GM21723 (cell line): Measurements from ENCODE around the gene WNT9A.

Experiments
- ATAC-seq: cut with Tn5 transposase; IDR thresholded peaks from one replicate; pipeline ENCODE4 v1.9.1; 2021; ENCODE audit warnings: mild to moderate bottlenecking, moderate library complexity; ENCODE audit not compliant: unreplicated experiment

The WNT9A gene

GRCh38 chr1:227924833-227925574 lies 22.7 kb downstream of the WNT9A start:
- ATAC-seq, result no peak

DNA sequence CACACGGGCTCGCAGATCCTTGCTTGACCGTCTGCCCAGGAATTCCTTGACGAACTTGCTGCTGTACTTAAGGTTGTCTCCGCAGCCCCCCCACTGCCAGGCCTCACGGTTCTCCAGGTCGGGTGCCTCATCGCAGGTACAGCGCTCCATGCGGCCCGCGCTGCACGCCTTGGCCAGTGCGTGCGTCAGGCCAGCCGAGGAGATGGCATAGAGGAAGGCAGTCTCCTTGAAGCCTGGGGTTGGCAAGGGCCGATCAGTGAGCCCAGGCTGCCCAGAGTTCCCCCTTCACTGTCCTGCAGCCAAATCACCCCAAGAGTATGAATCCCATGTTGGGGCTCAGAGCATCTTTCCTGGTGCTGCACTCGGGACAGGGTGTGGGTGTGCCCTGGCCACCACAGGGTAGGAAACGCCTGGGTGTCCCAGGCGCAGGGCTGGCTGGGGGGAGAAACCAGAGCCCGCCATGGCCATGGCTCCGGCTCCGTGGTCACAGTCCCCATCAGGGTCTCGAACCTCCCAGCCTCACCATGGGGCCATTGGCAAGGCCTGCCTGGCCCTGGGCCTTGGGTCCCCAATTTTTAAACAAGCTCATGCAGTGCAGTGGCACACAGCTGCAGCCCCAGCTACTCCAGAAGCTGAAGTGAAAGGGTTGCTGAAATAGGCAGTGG lies 23.4 kb downstream of the WNT9A start:
- ATAC-seq, result no peak

DNA sequence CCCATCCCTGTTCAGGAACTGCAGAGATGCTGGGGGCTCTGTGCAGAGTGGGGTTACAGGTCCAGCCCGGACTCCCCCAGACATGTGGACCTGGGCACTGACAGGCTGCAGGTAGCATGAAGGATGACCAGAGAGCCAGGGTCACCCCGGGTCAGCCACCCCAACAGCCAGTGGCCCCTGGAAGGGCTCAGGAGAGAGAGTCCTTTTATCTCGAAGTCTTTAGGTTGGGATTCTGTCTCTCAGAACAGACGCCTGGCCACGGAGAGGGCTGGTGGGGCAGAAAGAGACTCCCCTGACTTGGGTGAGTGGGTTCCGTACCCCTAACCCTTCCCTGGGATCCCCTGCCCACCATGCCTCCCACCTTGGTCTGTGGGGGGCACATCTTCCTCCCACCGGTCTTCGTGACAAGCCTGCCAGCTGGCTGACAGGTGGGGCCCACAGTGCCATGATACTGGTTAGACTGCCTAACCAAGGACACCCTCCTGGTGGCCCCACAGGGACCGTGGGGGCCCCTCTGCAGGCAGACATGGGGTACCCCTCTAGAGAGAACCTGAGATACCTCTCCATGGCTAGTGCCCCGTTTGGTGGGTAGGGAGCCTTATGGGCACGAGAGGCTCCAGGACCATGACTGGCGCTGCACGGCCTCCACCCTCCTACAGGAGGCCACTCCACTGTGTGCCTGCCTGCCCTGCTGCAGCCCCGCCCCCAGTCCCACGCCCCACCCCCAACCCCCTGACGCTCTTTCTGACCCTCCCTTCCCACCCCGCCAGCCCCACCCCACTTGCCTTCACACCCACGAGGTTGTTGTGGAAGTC lies 24.2 kb downstream of the WNT9A start:
- ATAC-seq, result no peak

DNA sequence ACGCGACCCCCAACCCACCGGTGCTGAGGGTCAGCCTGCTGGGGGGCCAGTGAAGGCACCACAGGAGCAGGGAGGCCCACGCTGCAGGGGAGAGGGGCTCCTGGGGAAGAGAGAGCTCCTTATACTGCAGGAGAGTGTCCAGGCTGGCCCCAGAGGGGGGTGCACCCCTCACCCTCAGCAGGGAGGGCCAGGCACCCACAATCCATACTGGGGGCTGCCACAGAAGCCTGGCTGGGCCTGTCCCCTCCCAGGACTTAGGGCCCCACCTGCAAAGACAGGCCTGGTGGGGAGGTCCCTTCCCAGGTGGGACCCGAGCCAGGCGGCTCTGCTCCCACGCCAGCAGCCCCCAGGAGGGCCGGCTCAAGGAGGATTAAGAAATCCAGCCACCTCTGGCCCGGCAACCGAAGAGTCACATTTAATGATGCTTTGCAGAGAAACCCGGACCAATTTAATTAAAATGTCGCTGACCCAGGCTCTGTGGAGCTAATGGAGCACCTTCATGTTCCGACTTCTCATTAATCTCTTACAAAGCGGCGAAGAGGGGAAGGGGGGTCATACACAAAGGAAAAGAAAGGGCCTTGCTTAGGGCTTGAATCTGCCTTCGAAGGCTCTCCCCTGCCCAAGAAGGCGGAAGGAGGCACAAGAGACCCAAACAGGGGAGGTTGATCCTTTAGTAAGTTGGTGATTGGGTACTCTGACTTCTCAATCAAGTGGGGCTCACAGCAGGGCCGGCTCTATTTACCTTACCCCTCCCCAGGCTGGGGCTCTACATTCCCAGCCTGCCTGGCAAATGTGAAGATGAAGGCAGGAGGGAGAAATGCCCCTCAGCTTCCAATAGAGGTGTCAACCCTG lies 25.0 kb downstream of the WNT9A start:
- ATAC-seq, result no peak

- no peak for ATAC-seq
Observed at GRCh38 chr1:227921461-227922185, 26.1 kb downstream of the WNT9A start.

- no peak for ATAC-seq
Observed at GRCh38 chr1:227920896-227921295, 26.8 kb downstream of the WNT9A start.

- ATAC-seq, result no peak
Observed at GRCh38 chr1:227920426-227920825, 27.3 kb downstream of the WNT9A start.

- no peak for ATAC-seq
Observed at GRCh38 chr1:227919906-227920305, 27.8 kb downstream of the WNT9A start.

- ATAC-seq, result no peak
Observed at GRCh38 chr1:227918736-227919135, 29.0 kb downstream of the WNT9A start.

DNA sequence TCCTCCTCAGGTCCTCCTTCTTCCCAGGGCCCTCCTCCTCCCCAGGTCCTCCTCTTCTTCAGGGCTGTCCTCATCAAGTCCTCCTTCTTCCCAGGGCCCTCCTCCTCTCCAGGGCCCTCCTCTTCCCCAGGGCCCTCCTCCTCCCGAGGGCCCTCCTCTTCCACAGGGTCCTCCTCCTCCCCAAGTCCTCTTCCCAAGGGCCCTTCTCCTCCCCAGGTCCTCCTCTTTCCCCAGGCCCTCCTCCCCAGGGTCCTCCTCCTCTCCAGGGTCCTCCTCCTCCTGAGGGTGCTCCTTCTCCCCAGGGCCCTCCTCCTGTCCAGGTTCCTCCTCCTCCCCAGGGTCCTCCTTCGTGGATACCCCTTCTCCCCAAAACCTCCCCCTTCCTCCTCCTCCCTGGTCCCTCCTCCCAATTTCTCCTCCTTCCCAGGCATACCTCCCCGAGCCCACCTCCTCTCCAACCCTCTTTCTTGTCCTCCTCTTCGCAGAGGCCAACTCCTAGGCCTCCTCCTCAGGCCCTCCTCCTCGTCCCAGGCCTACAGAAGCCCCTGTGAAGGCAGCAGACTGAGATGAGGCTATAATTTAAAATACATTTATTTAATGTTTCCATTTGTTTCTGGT lies 29.5 kb downstream of the WNT9A start:
- no peak for ATAC-seq

DNA sequence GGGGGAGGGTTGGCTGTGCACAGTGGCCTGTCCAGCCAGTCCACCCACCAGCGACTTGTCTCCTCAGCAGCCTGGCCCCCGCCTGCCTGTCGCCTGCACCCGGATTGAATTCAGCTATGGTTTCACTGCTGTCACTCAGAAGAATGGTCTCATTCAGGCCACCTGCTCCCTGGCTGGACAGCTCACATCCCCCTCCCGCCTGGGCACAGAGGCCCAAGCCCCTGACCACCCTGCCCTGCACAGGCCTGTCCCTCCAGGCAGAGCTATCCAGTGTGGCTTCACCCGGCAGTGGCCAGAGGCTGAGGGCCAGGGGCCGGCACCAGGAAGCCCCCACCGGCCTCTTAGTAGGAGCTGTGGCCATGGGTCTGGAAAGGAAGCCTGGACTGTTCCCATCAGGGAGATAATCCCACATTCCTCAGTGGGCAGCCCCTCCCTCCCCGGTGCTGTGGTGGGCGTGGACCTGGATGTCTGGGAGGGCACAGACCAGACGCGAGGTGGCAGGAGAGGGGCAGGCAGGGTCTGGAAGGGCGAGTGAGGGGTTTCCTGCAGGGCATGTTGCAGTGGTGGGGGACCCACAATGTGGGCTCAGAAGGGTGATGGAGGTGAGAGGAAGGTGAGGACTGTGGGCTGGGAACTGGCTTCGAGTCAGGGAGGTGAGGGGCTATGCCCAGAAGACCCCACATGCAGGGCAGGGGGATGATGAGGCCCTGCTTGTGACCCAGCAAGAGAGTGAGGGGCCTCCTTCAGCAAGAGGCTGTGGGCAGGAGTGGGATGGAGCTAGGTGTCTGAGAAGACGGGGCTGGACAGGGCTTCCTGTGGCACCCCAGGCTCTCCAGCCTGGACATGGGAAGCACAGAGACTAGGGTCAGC lies 30.4 kb downstream of the WNT9A start:
- no peak for ATAC-seq

GRCh38 chr1:227916655-227917054 lies 31.1 kb downstream of the WNT9A start:
- no peak for ATAC-seq

GRCh38 chr1:227915564-227916553 lies 31.9 kb downstream of the WNT9A start:
- ATAC-seq, result no peak

GRCh38 chr1:227914801-227915563 lies 32.8 kb downstream of the WNT9A start:
- ATAC-seq, result no peak

DNA sequence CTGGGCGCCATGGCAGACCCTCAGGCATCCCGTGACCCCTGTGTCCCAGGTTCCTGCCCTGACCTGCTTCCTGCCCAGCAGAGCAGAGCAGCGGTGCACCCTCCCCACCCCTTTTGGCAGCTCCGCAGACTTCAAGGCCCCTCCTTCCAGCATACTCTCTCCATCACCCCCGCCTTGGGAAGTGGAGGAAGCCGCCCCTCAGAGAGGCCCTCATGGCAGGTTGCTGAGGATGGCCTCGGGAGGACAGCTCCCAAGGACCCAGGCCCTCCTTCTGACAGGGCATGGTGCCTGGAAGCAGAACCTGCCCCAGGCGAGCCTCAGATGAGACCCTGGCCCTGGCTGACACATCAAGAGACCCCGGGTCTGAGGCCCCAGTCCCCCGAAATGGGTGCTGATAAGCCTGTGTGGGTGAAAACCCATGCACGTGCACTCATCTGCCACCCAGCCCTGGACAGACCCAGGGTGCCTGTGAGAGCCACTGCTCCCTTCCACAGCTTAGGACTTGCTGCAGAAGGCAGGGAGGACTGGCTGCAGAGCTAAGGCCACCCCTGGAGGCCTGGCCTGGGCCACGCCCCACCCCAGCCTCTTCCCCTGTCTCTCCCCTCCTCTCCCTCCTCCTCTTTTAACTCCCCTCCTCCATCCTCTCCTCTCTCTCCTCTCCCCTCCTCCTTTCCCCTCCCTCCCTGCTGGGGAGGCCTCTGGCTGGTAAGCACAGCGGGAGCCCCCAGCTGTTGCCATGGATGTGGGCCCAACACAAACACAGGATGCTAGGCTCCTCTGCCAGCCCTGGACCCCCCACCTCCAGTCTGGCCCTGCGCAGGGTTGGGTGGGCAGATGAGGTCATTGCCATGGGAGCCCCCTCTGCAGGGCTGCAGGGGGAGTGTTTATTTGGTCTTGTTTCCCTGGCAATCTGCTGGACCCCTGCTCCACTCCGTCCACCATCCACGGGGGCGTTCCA lies 33.7 kb downstream of the WNT9A start:
- no peak for ATAC-seq

GRCh38 chr1:227913396-227913763 lies 34.4 kb downstream of the WNT9A start:
- ATAC-seq, result no peak
